Measurements from ENCODE around the gene OSBPL10.
A peak's percentile ranks its signal among the peaks of the same experiment; 100 is the strongest.

The OSBPL10 gene

GRCh38 chr3:31752305-31753049, 228.6 kb downstream of the OSBPL10 start:
- DNase-seq (ENCODE audit: low read depth), result peak; percentile 90
- TF ChIP-seq CTCF (IDR thresholded peaks at IDR 0.05; ENCODE audit: control insufficient read depth, extremely low read depth, insufficient read depth), result no peak
- no peak overlapping the region for H3K4me3 ChIP-seq (ENCODE audit: low read depth, low read length)

GRCh38 chr3:31750341-31750740, 230.7 kb downstream of the OSBPL10 start:
- no peak for DNase-seq (ENCODE audit: low read depth)
- no peak overlapping the region for H3K4me3 ChIP-seq (ENCODE audit: low read depth, low read length)
- no peak for TF ChIP-seq CTCF (IDR thresholded peaks at IDR 0.05; ENCODE audit: control insufficient read depth, extremely low read depth, insufficient read depth)

- no peak for TF ChIP-seq CTCF (IDR thresholded peaks at IDR 0.05; ENCODE audit: control insufficient read depth, extremely low read depth, insufficient read depth)
- no peak overlapping the region for H3K4me3 ChIP-seq (ENCODE audit: low read depth, low read length)
Measured at GRCh38 chr3:31748933-31749295, 232.1 kb downstream of the OSBPL10 start.

DNA sequence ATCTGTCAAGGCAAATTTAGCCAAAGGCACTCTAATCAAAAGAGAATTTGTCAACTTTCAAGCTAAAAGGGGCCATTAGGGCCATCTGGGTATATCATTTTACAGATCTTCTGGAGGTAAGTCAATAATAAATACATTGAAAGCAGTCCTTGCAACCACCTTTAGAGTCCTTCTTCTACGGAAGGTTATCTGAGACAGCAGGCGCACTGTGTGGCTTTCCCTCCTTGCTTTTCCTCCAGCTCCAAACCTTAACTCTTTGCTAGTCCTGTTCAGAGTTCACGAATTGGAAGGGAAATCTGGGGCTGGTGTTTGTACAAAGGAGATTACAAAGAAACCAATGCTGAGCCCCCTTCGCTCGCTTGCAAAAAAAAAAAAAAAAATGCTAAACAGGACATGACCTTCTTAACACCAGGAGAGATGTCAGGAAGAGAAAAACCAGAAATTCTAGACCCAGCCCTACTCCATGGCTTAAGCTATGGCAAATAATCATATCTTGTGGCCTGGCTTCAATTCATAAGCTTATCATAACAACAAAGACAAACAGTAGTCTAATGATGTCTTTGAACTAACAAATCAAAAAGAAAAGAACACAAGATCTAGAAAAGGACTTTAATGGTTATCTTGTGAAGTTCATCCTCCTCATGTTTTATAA, 232.7 kb downstream of the OSBPL10 start:
- DNase-seq (ENCODE audit: low read depth), result peak; percentile 80
- no peak overlapping the region for H3K4me3 ChIP-seq (ENCODE audit: low read depth, low read length)
- no peak for TF ChIP-seq CTCF (IDR thresholded peaks at IDR 0.05; ENCODE audit: control insufficient read depth, extremely low read depth, insufficient read depth)

More at GRCh38 chr3:31748933-31749295, 232.1 kb downstream of the OSBPL10 start:
- no peak for DNase-seq (ENCODE audit: low read depth)

- TF ChIP-seq CTCF (IDR thresholded peaks at IDR 0.05; ENCODE audit: control insufficient read depth, extremely low read depth, insufficient read depth), result no peak
- no peak for DNase-seq (ENCODE audit: low read depth)
Measured at GRCh38 chr3:31747785-31748184, 233.3 kb downstream of the OSBPL10 start.

DNA sequence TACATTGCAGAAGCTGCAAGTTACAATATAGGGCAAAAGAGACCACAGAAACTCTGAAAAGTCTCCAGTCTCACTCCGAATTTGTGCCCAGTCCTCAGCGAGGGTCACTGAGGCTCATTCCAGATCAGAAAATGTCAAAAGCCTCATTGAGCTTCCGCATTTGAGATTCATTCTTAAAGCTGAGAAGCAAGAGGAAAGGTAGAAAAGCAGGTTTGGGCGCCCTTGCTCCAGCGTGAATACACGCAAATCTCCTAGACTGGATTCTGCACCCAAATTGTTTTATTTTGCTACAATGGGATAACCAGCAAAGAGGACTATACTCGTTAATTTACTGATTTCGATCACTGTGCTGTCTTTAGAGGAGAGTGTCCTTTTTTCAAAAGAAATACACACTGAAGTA, 236.1 kb downstream of the OSBPL10 start:
- TF ChIP-seq CTCF (IDR thresholded peaks at IDR 0.05; ENCODE audit: control insufficient read depth, extremely low read depth, insufficient read depth), result no peak

More at GRCh38 chr3:31747785-31748184, 233.3 kb downstream of the OSBPL10 start:
- no peak overlapping the region for H3K4me3 ChIP-seq (ENCODE audit: low read depth, low read length)

More for the DNA sequence above, 236.1 kb downstream of the OSBPL10 start:
- DNase-seq (ENCODE audit: low read depth), result no peak
- H3K4me3 ChIP-seq (ENCODE audit: low read depth, low read length), result no peak overlapping the region
